OCI-LY3 (cell line): Measurements from ENCODE around the gene BORCS6.

Experiments used
- H2AFZ ChIP-seq: fragments of 200-600, 300-600 bp; shearing (Covaris generic); 2 replicates; pipeline ENCODE4 v1.6.0; 2014; ENCODE audit warnings: antibody characterized with exemption, low read depth, low read length
- H3K27ac ChIP-seq: fragments of 200-600, 300-600 bp; sonication (generic); 2 replicates; pipeline ENCODE4 v1.5.1; 2014; ENCODE audit warnings: mild to moderate bottlenecking, low read length, moderate library complexity, mixed read lengths
- H3K27me3 ChIP-seq: fragments of 200-600, 300-600 bp; sonication (generic); 2 replicates; pipeline ENCODE4 v1.6.1; 2014; ENCODE audit warnings: low read depth, low read length, mixed read lengths
- H3K36me3 ChIP-seq: fragments of 200-600, 300-600 bp; sonication (generic); replicated peaks from 2 replicates; pipeline ENCODE3; 2014; ENCODE audit warnings: low read depth, low read length, mixed read lengths
- H3K4me1 ChIP-seq: fragments of 300-600, 200-600 bp; sonication (generic); 2 replicates; pipeline ENCODE4 v1.6.1; 2014; ENCODE audit warnings: low read length, mixed read lengths
- H3K4me2 ChIP-seq: fragments of 200-600, 300-600 bp; sonication (generic); 2 replicates; pipeline ENCODE4 v1.6.1; 2014; ENCODE audit warnings: low read length, mixed read lengths
- H3K4me3 ChIP-seq: fragments of 300-600, 200-600 bp; sonication (generic); 2 replicates; pipeline ENCODE4 v1.5.1; 2014; ENCODE audit warnings: antibody characterized with exemption, mild to moderate bottlenecking, low read length, moderate library complexity
- H3K79me2 ChIP-seq: fragments of 300-600, 200-600 bp; shearing (Covaris generic); 2 replicates; pipeline ENCODE4 v1.6.1; 2014; ENCODE audit warnings: mild to moderate bottlenecking, low read length, mixed read lengths
- H3K9ac ChIP-seq: fragments of 300-600, 200-600 bp; shearing (Covaris generic); 2 replicates; pipeline ENCODE4 v1.6.0; 2014; ENCODE audit warnings: mild to moderate bottlenecking, low read length, moderate library complexity
- H3K9me3 ChIP-seq: fragments of 200-600, 300-600 bp; shearing (Covaris generic); 2 replicates; pipeline ENCODE4 v1.6.1; 2014; ENCODE audit warnings: low read length, mixed read lengths; ENCODE audit not compliant: insufficient read depth
- H4K20me1 ChIP-seq: fragments of 200-600, 300-600 bp; sonication (generic); 2 replicates; pipeline ENCODE4 v1.6.1; 2016; ENCODE audit warnings: low read length, mixed read lengths; ENCODE audit not compliant: insufficient read depth
- EZH2phosphoT487 ChIP-seq: fragments of 200-600 bp; shearing (Covaris generic); IDR thresholded peaks from 2 replicates; pipeline ENCODE4 v1.6.1; 2018; ENCODE audit warnings: antibody characterized with exemption, mixed run types, low read depth
- TF ChIP-seq, protein P1 (sequence below): fragments of 200-600, 300-600 bp; sonication (generic); IDR thresholded peaks from 2 replicates; pipeline ENCODE4 v1.5.1; 2014; ENCODE audit warnings: antibody characterized with exemption, low read length, low read depth

BORCS6 gene

DNA sequence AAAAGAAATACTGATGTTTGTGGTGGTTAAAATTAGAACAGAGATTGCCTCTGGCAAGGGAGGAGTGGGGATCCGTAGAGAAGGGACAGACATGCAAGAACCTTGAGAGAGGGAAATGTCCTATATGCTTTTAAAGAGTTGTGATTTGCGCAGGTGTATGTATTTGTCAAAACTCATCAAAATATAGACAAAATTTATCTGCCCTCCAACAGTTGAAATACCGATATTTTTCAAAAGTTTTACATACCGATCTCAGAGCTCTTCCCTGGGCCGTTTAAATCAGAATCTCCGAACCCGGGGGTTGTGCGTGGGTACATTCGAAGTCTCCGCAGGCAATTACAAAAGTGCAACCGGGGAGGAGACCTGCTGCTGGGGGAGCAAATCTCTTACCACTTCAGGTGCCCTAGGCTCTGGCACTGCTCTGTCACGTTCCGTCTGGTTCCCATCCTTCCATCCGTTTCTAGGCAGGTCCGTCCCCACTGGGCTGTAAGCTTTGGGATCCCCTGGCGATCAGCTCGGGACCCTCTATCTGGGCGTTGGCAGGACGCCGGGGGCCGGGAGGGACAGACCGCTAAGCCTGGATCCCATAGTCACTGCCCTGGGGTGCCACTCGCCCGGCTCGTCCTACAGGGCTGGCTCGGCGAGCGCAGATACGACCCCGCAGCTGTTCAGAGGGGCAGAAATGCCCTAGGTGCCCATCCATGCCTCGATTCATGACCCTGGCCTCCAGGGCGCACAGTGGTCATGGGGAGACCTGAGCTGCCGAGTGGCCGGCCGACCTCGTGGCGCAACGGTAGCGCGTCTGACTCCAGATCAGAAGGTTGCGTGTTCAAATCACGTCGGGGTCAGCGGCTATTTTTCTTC, 4.2 kb downstream of the BORCS6 start:
- H4K20me1 ChIP-seq, result peaks cover 11% of the 10 kb centered on the region
- H3K9me3 ChIP-seq, result no peaks in the 10 kb centered on the region
- H3K36me3 ChIP-seq, result no peaks in the 10 kb centered on the region
- peaks cover 20% of the 10 kb centered on the region for H3K4me1 ChIP-seq
- H3K79me2 ChIP-seq, result peaks cover 7% of the 10 kb centered on the region; the same call in 1 of the 2 replicates
- peak overlapping the region; percentile 93 for H3K27ac ChIP-seq
- peak overlapping the region; percentile 89 for H3K4me3 ChIP-seq
- H2AFZ ChIP-seq, result peak overlapping the region; percentile 82
- H3K9ac ChIP-seq, result peak overlapping the region; percentile 80
- peak overlapping the region; percentile 92 for H3K4me2 ChIP-seq
- no peaks in the 10 kb centered on the region for H3K27me3 ChIP-seq
- TF ChIP-seq, protein P1, sequence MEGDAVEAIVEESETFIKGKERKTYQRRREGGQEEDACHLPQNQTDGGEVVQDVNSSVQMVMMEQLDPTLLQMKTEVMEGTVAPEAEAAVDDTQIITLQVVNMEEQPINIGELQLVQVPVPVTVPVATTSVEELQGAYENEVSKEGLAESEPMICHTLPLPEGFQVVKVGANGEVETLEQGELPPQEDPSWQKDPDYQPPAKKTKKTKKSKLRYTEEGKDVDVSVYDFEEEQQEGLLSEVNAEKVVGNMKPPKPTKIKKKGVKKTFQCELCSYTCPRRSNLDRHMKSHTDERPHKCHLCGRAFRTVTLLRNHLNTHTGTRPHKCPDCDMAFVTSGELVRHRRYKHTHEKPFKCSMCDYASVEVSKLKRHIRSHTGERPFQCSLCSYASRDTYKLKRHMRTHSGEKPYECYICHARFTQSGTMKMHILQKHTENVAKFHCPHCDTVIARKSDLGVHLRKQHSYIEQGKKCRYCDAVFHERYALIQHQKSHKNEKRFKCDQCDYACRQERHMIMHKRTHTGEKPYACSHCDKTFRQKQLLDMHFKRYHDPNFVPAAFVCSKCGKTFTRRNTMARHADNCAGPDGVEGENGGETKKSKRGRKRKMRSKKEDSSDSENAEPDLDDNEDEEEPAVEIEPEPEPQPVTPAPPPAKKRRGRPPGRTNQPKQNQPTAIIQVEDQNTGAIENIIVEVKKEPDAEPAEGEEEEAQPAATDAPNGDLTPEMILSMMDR, result no peak
- TF ChIP-seq EZH2phosphoT487, result no peak

- Histone ChIP-seq H2AFZ (peak overlapping the region; percentile 28; the same call in 1 of the 2 replicates), H3K36me3 (no peaks in the 10 kb centered on the region), H3K9ac (peak overlapping the region; percentile 84), H3K79me2 (no peaks in the 10 kb centered on the region), H3K27me3 (no peaks in the 10 kb centered on the region), H4K20me1 (no peaks in the 10 kb centered on the region), H3K27ac (no peak overlapping the region), H3K4me2 (peak overlapping the region; percentile 94), H3K9me3 (no peaks in the 10 kb centered on the region), H3K4me1 (peaks cover 20% of the 10 kb centered on the region), H3K4me3 (peak overlapping the region; percentile 96)
- TF ChIP-seq, protein P1, result no peak
- TF ChIP-seq EZH2phosphoT487, result no peak
Measured at GRCh38 chr17:8176998-8177731, 12.8 kb downstream of the BORCS6 start.

DNA sequence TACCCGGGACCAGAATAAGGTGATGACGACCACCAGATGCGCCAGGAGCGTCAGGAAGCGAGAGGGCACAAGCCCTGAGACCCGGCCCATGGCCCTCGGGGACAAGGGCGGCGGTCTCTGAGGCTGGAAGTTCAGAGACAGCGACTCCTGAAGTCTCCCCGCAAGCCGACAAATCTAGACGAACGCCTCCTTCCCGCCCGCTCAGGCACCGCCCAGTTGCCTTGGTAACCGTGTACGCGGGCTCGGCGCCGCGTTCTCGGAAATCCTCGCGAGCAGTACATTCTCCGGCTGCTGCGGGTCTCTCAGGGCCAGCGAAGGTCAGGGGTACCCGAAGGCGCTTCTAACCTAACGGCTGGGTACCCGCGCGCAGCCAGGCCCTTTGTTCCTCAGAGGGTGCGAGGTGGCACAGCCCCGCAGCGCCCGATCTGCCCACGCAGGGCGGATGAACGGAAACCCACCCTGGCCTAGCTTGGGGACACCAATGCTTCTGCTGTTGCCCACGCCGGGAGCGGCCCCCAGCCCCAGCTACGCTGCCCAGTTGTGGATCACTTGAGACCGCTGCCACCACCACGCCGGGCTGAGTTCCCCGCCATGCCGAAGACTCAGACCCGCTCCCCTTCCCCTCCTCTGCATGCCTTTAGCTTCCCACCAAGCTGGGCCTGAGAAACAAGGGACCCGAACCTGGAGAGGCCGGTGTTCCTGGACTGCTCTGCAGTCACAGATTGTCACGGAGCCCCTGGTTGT, 13.6 kb downstream of the BORCS6 start, which contains the start of gene TMEM107:
Gene TMEM107 (minus strand): TSS at position 184 of the 744 bp plus-strand sequence. CDS start 94 bp downstream, at position 90.
- Histone ChIP-seq H3K4me3 (peak within 1 kb of the TSS; percentile 96), H3K9ac (peak within 1 kb of the TSS; percentile 84), H4K20me1 (no peaks in the 10 kb centered on the region), H3K27me3 (no peaks in the 10 kb centered on the region), H3K27ac (peak within 1 kb of the TSS; percentile 67), H3K4me2 (peak within 1 kb of the TSS; percentile 94), H3K9me3 (no peaks in the 10 kb centered on the region), H3K79me2 (no peaks in the 10 kb centered on the region), H3K4me1 (peaks cover 20% of the 10 kb centered on the region), H3K36me3 (no peaks in the 10 kb centered on the region), H2AFZ (peak within 1 kb of the TSS; percentile 28)
- no peak for TF ChIP-seq EZH2phosphoT487
- TF ChIP-seq, protein P1, result no peak
